ENCODE data around the gene OPA3.
"Not testable (repeated sequence)": the region's sequence is repeated elsewhere in the genome, so short reads cannot be mapped to it uniquely, and the experiment has no call there.

DNA sequence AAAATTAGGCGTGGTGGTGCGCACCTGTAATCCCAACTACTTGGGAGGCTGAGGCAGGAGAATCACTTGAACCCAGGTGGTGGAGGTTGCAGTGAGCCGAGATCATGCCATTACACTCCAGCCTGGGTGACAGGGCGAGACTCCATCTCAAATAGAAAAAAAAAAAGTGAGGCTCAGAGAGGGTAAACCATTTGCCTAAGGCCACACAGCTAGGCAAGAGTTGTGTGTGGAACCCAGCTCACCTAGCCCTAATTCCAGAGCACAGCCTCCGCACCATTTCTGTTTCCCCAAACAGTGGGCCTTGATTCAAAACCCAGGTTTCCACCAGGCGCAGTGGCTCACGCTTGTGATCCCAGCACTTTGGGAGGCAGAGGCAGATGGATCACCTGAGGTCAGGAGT is 43.6 kb upstream of the OPA3 start:
- TF ChIP-seq ZZZ3 (IDR thresholded peaks at IDR 0.05; ENCODE audit: control insufficient read depth, insufficient read length, low read depth); KDM1A (IDR thresholded peaks at IDR 0.05; ENCODE audit: borderline replicate concordance); ZNF274 (IDR thresholded peaks at IDR 0.05; ENCODE audit: insufficient read depth, insufficient read length); CREB1 (IDR thresholded peaks at IDR 0.05; ENCODE audit: low read depth); MXI1 (IDR thresholded peaks at IDR 0.05; ENCODE audit: low read depth, low read length); POLR2AphosphoS5 (IDR thresholded peaks at IDR 0.05; ENCODE audit: low read length); ESRRA (IDR thresholded peaks at IDR 0.05; ENCODE audit: low read length); SMAD5 (IDR thresholded peaks at IDR 0.05; ENCODE audit: low read depth); POLR2A (IDR thresholded peaks at IDR 0.05; ENCODE audit: low read depth, low read length); EP300 (IDR thresholded peaks at IDR 0.05; ENCODE audit: borderline replicate concordance in 1 of 2, control insufficient read depth in 1 of 2, low read depth in 2 of 2, low read length in 2 of 2): not testable (repeated sequence)
- TF ChIP-seq, protein P1, sequence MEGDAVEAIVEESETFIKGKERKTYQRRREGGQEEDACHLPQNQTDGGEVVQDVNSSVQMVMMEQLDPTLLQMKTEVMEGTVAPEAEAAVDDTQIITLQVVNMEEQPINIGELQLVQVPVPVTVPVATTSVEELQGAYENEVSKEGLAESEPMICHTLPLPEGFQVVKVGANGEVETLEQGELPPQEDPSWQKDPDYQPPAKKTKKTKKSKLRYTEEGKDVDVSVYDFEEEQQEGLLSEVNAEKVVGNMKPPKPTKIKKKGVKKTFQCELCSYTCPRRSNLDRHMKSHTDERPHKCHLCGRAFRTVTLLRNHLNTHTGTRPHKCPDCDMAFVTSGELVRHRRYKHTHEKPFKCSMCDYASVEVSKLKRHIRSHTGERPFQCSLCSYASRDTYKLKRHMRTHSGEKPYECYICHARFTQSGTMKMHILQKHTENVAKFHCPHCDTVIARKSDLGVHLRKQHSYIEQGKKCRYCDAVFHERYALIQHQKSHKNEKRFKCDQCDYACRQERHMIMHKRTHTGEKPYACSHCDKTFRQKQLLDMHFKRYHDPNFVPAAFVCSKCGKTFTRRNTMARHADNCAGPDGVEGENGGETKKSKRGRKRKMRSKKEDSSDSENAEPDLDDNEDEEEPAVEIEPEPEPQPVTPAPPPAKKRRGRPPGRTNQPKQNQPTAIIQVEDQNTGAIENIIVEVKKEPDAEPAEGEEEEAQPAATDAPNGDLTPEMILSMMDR (IDR thresholded peaks at IDR 0.05 in 2 of 3, conservative IDR thresholded peaks at IDR 0.05 in 1 of 3; ENCODE audit: control insufficient read depth in 2 of 3, extremely low read depth in 1 of 3, insufficient read depth in 1 of 3, low read depth in 3 of 3, low read length in 3 of 3) = not testable (repeated sequence)
- TF ChIP-seq, protein P2, sequence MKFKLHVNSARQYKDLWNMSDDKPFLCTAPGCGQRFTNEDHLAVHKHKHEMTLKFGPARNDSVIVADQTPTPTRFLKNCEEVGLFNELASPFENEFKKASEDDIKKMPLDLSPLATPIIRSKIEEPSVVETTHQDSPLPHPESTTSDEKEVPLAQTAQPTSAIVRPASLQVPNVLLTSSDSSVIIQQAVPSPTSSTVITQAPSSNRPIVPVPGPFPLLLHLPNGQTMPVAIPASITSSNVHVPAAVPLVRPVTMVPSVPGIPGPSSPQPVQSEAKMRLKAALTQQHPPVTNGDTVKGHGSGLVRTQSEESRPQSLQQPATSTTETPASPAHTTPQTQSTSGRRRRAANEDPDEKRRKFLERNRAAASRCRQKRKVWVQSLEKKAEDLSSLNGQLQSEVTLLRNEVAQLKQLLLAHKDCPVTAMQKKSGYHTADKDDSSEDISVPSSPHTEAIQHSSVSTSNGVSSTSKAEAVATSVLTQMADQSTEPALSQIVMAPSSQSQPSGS (IDR thresholded peaks at IDR 0.05; ENCODE audit: low read length) = not testable (repeated sequence)
- TF ChIP-seq, protein P3, sequence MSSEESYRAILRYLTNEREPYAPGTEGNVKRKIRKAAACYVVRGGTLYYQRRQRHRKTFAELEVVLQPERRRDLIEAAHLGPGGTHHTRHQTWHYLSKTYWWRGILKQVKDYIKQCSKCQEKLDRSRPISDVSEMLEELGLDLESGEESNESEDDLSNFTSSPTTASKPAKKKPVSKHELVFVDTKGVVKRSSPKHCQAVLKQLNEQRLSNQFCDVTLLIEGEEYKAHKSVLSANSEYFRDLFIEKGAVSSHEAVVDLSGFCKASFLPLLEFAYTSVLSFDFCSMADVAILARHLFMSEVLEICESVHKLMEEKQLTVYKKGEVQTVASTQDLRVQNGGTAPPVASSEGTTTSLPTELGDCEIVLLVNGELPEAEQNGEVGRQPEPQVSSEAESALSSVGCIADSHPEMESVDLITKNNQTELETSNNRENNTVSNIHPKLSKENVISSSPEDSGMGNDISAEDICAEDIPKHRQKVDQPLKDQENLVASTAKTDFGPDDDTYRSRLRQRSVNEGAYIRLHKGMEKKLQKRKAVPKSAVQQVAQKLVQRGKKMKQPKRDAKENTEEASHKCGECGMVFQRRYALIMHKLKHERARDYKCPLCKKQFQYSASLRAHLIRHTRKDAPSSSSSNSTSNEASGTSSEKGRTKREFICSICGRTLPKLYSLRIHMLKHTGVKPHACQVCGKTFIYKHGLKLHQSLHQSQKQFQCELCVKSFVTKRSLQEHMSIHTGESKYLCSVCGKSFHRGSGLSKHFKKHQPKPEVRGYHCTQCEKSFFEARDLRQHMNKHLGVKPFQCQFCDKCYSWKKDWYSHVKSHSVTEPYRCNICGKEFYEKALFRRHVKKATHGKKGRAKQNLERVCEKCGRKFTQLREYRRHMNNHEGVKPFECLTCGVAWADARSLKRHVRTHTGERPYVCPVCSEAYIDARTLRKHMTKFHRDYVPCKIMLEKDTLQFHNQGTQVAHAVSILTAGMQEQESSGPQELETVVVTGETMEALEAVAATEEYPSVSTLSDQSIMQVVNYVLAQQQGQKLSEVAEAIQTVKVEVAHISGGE (CRISPR knock-in tag; IDR thresholded peaks at IDR 0.05) = not testable (repeated sequence)

All from GM12878 (cell line).